Progenitor cell of endocrine pancreas (in vitro differentiated cells): Measurements from ENCODE around the gene IL11RA. TPM values are rescaled to one million over a fixed set of nuclear protein-coding genes. Genes with fewer than 3 reads are reported as not detected.

ENCODE experiments used
- DNase-seq: peaks from one replicate; pipeline ENCODE4 v3.0.0; 2021; ENCODE audit warnings: low spot score; ENCODE audit not compliant: unreplicated experiment
- H3K27ac Mint-ChIP-seq: 2 replicates; pipeline ENCODE4 v1.8.0; 2021; ENCODE audit warnings: mild to moderate bottlenecking, moderate library complexity, mixed read lengths
- H3K27me3 Mint-ChIP-seq: 2 replicates; pipeline ENCODE4 v1.8.0; 2021; ENCODE audit warnings: mixed read lengths
- H3K36me3 Mint-ChIP-seq: 2 replicates; pipeline ENCODE4 v1.8.0; 2022; ENCODE audit warnings: mixed read lengths; ENCODE audit not compliant: insufficient read depth
- H3K4me1 Mint-ChIP-seq: 2 replicates; pipeline ENCODE4 v1.8.0; 2021; ENCODE audit warnings: low read depth, mixed read lengths
- H3K4me3 Mint-ChIP-seq: 2 replicates; pipeline ENCODE4 v1.8.0; 2021; ENCODE audit warnings: low read depth, mild to moderate bottlenecking, moderate library complexity, mixed read lengths
- H3K9me3 Mint-ChIP-seq: 2 replicates; pipeline ENCODE4 v1.8.0; 2021; ENCODE audit warnings: low read depth, mixed read lengths
- total RNA-seq: library from RNA; stranded (reverse); gene quantifications from 2 replicates; pipeline ENCODE4 v1.2.1, GENCODE V29; 2021
- TF ChIP-seq, protein P1 (sequence below): fragments of 200-600 bp; sonication (generic); IDR thresholded peaks from one replicate; pipeline ENCODE4 v1.5.0; 2021; ENCODE audit warnings: antibody characterized with exemption, mild to moderate bottlenecking; ENCODE audit not compliant: unreplicated experiment

The IL11RA gene
- total RNA-seq, 1 donor from 2014 or later = 27.5 TPM

DNA sequence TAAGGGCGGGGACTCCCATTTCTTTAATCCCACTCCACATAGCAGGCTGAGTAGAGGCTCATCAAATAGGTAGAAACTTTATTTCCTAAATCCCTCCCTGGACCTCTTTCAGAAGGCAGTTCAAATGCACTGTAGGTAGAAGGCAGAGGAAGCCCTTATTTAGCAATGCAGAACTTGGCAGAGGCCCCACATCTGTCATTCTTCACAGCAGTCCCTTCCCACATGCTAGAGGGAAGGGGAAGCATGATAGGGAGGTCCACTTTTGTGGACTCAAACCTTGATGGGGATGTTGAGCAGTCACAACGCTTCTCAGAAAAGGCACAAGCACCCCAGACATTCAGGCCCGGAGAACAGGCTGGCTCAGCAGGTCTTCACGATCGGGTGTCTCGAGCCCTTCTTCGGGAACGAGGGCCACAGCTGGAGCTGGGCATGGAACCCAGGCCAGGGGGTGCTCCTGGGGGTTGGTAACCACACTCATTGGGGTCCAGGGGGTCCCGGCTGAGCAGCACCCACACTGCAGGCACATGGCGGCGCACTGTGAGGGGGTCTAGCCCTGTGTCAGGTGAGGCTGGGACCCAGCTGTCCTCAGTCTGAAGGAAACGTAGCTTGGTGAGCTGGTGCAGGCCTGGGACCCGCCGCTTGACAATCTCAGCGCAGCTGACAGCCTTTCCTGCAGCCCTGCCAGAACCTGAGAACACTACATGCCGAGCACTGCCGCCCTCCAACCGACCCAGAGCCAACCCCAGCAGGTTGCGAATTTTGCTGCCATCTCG lies 41.4 kb upstream of the IL11RA start:
- Mint-ChIP-seq H3K36me3 (peaks cover 2% of the 10 kb centered on the region), H3K4me1 (peaks cover 9% of the 10 kb centered on the region), H3K9me3 (no peaks in the 10 kb centered on the region), H3K27ac (no peak overlapping the region), H3K27me3 (no peaks in the 10 kb centered on the region), H3K4me3 (peak overlapping the region; percentile 75)
- no peak for DNase-seq
- TF ChIP-seq, protein P1, sequence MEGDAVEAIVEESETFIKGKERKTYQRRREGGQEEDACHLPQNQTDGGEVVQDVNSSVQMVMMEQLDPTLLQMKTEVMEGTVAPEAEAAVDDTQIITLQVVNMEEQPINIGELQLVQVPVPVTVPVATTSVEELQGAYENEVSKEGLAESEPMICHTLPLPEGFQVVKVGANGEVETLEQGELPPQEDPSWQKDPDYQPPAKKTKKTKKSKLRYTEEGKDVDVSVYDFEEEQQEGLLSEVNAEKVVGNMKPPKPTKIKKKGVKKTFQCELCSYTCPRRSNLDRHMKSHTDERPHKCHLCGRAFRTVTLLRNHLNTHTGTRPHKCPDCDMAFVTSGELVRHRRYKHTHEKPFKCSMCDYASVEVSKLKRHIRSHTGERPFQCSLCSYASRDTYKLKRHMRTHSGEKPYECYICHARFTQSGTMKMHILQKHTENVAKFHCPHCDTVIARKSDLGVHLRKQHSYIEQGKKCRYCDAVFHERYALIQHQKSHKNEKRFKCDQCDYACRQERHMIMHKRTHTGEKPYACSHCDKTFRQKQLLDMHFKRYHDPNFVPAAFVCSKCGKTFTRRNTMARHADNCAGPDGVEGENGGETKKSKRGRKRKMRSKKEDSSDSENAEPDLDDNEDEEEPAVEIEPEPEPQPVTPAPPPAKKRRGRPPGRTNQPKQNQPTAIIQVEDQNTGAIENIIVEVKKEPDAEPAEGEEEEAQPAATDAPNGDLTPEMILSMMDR = no peak

DNA sequence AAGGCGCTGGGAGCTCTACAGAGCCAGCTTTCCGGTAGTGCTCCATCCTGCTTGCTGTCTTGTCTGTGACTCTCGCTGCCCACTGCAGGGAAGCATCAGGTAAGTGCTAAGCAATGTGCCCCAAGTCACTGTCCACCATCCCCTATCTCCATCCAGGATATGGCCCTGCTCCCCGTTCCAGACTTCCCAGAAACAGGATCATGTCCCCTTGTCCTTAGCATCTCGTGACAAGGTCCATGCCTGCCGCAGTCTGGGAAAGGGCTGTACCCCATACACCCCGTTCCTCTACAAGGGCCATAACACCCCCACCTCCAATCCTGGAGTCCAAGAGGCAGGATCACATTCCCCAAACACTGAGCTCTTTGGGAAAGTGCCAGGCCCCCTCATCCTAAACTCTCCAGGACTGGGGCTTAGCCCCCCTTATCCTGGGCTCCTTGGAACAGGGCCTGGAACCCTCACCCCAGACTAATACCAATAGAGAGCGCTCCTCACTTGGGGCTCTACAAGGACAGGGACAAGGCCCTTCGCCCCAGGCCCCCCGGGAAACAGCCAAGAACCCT lies 40.7 kb upstream of the IL11RA start:
- Mint-ChIP-seq H3K27ac (peak overlapping the region; percentile 90), H3K36me3 (peaks cover 4% of the 10 kb centered on the region), H3K4me3 (peak overlapping the region; percentile 75), H3K9me3 (no peaks in the 10 kb centered on the region), H3K4me1 (peaks cover 9% of the 10 kb centered on the region), H3K27me3 (no peaks in the 10 kb centered on the region)
- no peak for DNase-seq
- TF ChIP-seq, protein P1 = no peak

DNA sequence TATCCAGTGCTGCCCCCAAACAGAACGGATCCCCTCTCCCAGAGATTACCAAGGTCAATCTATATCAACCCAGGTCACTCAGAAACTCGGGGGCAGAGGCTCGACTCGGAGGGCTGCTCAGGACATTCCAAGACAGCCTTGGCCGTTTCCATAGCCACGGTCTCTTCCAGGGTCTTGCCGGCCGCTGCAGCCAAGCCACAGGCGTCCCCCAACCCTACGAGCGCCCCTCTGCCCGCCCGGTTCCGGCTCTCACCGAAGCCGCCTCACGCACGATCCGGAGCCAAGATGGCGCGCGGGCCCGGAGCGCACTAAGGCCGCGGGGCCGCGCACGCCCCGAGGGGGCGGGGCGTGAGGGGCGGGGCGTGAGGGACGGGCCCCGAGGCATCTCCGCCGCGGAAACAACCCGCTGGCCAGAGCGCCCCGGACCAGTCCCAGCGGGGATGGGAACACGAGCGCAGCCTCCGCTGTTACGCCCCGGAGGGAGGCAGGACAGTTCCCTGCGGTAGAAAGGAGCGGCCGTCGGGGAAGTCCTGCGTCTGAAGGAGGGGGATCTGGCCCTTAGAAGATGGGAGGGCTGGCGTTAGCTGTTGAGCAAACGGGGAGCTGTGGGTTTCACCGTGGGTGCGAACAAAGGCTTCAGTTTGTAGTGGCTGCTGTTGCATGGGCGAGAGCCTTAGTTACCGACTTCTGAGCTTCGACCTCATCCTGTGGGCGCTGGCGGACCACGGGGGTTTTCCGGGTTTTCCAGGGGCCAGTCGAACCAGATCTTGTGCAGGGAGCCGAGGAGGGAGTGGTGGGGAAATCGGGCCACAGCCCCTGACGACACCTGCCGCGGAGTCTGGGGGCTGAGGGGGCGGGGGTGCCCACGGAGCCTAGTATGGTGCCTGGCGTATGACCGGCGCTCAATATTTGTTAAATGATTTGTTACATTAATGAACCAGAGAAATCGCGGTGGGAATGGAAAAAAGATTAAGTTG lies 39.9 kb upstream of the IL11RA start, which contains the start of gene RPP25L:
TSS of gene RPP25L (minus strand) at position 287 of the 977 bp plus-strand sequence. CDS start 801 bp downstream, outside the sequence.
- peak; percentile 75 for DNase-seq
- Mint-ChIP-seq H3K27ac (peak within 1 kb of the TSS; percentile 90), H3K4me1 (peaks cover 9% of the 10 kb centered on the region), H3K9me3 (no peaks in the 10 kb centered on the region), H3K4me3 (peak within 1 kb of the TSS; percentile 75), H3K27me3 (no peaks in the 10 kb centered on the region), H3K36me3 (peaks cover 10% of the 10 kb centered on the region)
- TF ChIP-seq, protein P1 = no peak

DNA sequence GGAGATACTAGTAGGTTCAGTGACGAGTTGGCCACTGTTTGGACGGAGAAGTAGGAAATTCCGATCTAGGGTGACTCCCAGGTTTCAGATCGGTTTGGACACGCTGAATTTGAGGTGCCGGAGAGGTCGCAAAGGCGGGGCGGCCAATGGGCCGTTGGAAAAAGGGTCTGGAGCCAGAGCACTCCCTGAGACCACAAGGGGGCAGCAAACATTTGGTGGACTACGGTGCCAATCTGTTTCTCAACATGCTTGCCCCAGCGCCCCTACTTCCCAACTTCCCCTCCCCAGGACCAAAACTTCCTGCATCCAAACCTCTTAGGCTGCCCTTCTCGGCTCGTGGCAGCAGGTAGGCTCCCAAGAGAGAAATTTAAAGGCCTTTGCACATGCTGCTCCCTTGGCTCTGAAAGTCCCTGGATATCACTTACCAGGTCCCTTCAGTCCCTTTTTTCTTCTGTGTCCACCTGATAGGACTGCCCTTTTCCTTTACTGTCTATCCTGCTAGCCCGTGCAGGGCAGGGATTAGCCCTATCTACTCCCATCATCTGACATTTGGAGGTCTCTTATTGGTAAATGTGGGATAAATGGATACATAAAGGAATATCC lies 39.1 kb upstream of the IL11RA start:
- Mint-ChIP-seq H3K27ac (peak overlapping the region; percentile 81), H3K9me3 (no peaks in the 10 kb centered on the region), H3K4me3 (peak overlapping the region; percentile 75), H3K36me3 (peaks cover 10% of the 10 kb centered on the region), H3K4me1 (peaks cover 9% of the 10 kb centered on the region), H3K27me3 (no peaks in the 10 kb centered on the region)
- TF ChIP-seq, protein P1 = peak; percentile 90
- peak; percentile 64 for DNase-seq
